Glutamatergic neuron (in vitro differentiated cells): ENCODE results near the gene SEMA3F. TPM values are rescaled to one million over a fixed set of nuclear protein-coding genes. Genes with fewer than 3 reads are reported as not detected.
A peak's percentile ranks its signal among the peaks of the same experiment; 100 is the strongest.

Source experiments
- DNase-seq: peaks from one replicate; pipeline ENCODE4 v3.0.0; 2022
- H3K27ac Mint-ChIP-seq: one replicate; pipeline ENCODE4 v1.8.0; 2020; ENCODE audit warnings: mild to moderate bottlenecking, mixed read lengths, inconsistent platforms; ENCODE audit not compliant: unreplicated experiment
- H3K27me3 Mint-ChIP-seq: one replicate; pipeline ENCODE4 v1.8.0; 2020; ENCODE audit warnings: mild to moderate bottlenecking, moderate library complexity, mixed read lengths, inconsistent platforms; ENCODE audit not compliant: unreplicated experiment
- H3K36me3 Mint-ChIP-seq: one replicate; pipeline ENCODE4 v1.8.0; 2020; ENCODE audit warnings: mild to moderate bottlenecking, mixed read lengths, inconsistent platforms; ENCODE audit not compliant: unreplicated experiment
- H3K4me1 Mint-ChIP-seq: one replicate; pipeline ENCODE4 v1.8.0; 2020; ENCODE audit warnings: mild to moderate bottlenecking, low read depth, mixed read lengths, inconsistent platforms; ENCODE audit not compliant: unreplicated experiment
- H3K4me3 Mint-ChIP-seq: one replicate; pipeline ENCODE4 v1.8.0; 2020; ENCODE audit warnings: mild to moderate bottlenecking, mixed read lengths, inconsistent platforms; ENCODE audit not compliant: unreplicated experiment
- H3K9me3 Mint-ChIP-seq: one replicate; pipeline ENCODE4 v1.8.0; 2020; ENCODE audit warnings: mild to moderate bottlenecking, moderate library complexity, mixed read lengths, inconsistent platforms; ENCODE audit not compliant: unreplicated experiment
- total RNA-seq: library from RNA; stranded (reverse); fragmentation: NEBNext Ultra II Directional; extraction: Animal tissue kit (Norgen Biotek cat#: 25700); gene quantifications from one replicate; pipeline ENCODE4 v1.2.1, GENCODE V29; 2021; ENCODE audit not compliant: unreplicated experiment
- TF ChIP-seq, protein P1 (sequence below): fragments of 200-600 bp; sonication (generic); IDR thresholded peaks from one replicate; pipeline ENCODE4 v1.5.0; 2021; ENCODE audit not compliant: partially characterized antibody, unreplicated experiment

The SEMA3F gene
- total RNA-seq, 1 donor from 2014 or later, result 41.2 TPM

DNA sequence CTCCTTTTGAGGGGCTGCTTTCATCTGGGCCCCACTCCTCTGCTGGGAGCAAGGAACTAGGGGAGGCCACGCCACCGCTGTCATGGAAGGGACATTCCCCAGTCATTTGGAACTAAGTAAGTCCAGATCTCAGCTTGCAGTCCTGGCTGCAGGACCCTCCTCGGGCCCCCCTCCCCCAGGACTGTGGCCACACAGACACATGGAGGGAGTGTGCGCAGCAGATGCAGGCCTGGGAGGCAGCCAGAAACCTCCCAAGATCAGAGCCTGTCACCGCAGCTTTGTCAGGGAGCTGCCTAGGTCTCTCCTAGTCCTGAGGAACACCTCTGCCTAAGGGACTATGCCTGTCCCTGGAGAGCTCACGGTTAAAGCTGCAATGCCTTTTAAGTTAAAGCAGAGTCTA, 7.3 kb upstream of the SEMA3F start:
- Mint-ChIP-seq H3K27me3 (peaks cover 2% of the 10 kb centered on the region), H3K4me1 (peaks cover 2% of the 10 kb centered on the region), H3K36me3 (no peaks in the 10 kb centered on the region), H3K27ac (no peak overlapping the region), H3K4me3 (no peak overlapping the region), H3K9me3 (peaks cover 2% of the 10 kb centered on the region)
- TF ChIP-seq, protein P1, sequence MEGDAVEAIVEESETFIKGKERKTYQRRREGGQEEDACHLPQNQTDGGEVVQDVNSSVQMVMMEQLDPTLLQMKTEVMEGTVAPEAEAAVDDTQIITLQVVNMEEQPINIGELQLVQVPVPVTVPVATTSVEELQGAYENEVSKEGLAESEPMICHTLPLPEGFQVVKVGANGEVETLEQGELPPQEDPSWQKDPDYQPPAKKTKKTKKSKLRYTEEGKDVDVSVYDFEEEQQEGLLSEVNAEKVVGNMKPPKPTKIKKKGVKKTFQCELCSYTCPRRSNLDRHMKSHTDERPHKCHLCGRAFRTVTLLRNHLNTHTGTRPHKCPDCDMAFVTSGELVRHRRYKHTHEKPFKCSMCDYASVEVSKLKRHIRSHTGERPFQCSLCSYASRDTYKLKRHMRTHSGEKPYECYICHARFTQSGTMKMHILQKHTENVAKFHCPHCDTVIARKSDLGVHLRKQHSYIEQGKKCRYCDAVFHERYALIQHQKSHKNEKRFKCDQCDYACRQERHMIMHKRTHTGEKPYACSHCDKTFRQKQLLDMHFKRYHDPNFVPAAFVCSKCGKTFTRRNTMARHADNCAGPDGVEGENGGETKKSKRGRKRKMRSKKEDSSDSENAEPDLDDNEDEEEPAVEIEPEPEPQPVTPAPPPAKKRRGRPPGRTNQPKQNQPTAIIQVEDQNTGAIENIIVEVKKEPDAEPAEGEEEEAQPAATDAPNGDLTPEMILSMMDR, result no peak
- DNase-seq, result no peak

DNA sequence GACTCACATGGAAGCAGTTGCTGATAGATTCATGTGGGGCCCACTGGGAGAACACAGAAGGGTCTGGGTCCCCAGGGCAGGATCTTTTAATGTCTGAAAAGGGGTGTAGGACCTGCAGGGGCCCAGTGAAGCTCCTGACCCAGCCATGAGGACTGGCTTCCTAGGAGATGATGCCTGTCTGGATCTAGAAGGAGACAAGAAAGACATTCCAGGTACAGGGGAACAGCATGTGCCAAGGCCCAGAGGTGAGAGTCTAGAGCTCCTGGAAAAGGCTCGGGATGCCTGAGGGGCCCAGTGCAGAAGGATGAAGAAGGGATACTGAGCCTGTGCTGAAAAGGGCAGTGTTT, 4.7 kb upstream of the SEMA3F start:
- DNase-seq, result no peak
- H3K36me3 Mint-ChIP-seq, result no peaks in the 10 kb centered on the region
- no peak overlapping the region for H3K27ac Mint-ChIP-seq
- TF ChIP-seq, protein P1, result no peak
- H3K4me3 Mint-ChIP-seq, result no peak overlapping the region
- H3K4me1 Mint-ChIP-seq, result peaks cover 2% of the 10 kb centered on the region
- H3K9me3 Mint-ChIP-seq, result peaks cover 7% of the 10 kb centered on the region
- H3K27me3 Mint-ChIP-seq, result peaks cover 15% of the 10 kb centered on the region

DNA sequence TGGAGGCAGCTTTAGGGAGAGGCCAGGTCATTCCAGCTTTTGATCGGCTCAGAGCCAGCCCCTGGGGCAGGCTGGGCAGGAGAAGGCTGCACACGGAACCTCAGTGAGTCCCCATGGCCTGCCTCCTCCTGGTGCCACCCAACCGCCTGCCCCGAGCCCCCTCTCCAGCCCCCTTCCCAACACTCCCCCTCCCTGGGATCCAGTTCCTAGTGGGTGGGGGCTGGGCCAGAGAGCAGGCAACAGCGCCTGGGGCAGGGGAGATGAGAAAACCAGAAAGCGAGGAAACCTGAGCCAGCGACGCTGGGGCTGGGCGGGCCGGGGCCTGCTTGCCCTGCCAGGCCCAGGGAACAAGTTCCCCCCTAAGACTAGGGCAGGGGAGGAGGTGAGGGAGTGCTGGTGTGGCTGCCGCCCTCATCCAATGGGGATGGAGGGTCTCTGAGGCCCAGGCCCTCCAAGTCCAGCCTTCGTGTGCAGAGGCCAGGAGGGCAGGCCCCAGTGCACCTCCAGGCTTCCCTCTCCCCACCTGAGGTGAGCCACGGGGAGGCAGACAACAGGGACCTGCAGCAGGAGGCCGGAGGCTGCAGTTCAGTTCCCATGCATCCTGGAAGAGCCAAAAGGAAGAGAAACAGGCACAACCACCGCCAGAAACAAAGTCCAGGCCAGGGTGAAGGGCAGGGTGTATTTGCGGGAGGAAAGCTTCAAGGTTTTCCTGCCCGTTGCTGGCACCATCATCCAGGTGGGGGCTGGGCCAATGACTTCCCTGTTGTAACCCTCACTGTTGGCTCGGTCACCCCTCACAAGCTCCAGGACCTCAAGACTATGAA, 4.0 kb upstream of the SEMA3F start:
- DNase-seq, result no peak
- no peaks in the 10 kb centered on the region for H3K36me3 Mint-ChIP-seq
- H3K4me3 Mint-ChIP-seq, result no peak overlapping the region
- peaks cover 18% of the 10 kb centered on the region for H3K27me3 Mint-ChIP-seq
- H3K9me3 Mint-ChIP-seq, result peaks cover 10% of the 10 kb centered on the region
- H3K4me1 Mint-ChIP-seq, result peaks cover 3% of the 10 kb centered on the region
- no peak overlapping the region for H3K27ac Mint-ChIP-seq
- TF ChIP-seq, protein P1, result no peak

DNA sequence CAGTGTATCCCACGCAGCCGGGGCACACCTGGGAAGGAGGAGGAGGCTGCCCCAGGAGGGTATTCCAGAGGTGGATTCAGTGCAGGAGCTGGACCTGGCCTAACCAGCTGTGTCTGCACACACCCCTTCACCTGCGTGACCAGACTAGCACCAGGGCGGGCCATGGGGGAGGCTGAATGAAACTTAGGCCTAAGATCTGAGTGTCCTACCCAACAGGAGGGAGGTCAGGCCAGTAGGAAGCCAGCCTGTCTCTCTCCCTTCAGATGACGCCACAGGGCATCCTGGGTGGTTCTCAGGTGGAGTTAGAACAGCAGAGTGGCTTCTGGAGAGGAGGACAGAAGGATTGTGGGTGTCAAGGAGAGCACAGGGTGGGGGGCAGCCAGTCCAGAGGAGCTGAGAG, 3.4 kb upstream of the SEMA3F start:
- DNase-seq, result no peak
- Mint-ChIP-seq H3K4me1 (peaks cover 5% of the 10 kb centered on the region), H3K9me3 (peaks cover 13% of the 10 kb centered on the region), H3K36me3 (no peaks in the 10 kb centered on the region), H3K4me3 (no peak overlapping the region), H3K27me3 (peaks cover 19% of the 10 kb centered on the region), H3K27ac (no peak overlapping the region)
- TF ChIP-seq, protein P1, result no peak

DNA sequence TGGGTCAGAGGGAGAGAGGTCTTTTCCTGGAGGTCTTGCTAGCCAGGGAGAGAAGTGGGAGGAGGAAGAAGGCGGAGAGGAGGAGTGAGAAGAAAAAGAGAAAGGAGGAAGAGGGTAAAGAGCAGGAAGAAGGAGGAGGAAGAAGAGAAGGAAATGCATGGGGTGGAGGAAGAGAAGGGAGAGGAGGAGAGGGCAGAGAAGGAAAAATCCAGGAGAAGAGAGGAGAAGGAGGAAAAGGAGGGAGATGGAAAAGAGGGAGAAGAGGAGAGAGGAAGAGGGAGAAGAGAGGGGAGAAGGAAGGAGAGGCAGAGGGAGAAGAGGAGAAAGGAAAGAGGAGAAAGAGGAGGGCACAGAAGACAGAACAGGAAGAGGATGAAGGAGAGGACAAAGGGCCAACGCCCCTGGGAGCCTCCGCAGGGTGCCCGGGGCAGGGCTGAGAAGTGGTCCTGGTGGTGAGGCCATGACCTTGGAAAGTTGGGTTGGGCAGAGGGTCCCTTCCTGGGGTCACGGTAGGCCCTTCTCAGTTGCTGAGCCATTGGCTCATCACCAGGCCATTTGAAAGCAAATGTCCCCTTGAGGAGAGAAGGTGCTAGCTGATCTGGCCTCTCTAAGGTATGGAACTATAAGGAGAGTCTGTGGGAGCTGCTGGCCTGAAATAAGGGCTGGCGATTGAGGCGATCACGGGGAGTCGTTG, 1.2 kb upstream of the SEMA3F start:
- Mint-ChIP-seq H3K36me3 (no peaks in the 10 kb centered on the region), H3K27me3 (peaks cover 21% of the 10 kb centered on the region), H3K4me3 (peak overlapping the region; percentile 86), H3K4me1 (peaks cover 10% of the 10 kb centered on the region), H3K27ac (peak overlapping the region; percentile 8), H3K9me3 (peaks cover 13% of the 10 kb centered on the region)
- DNase-seq, result no peak
- TF ChIP-seq, protein P1, result no peak
